Transverse colon (tissue), 4 donors: ENCODE measurements around the gene OSTC. TPM values are rescaled to one million over a fixed set of nuclear protein-coding genes. Genes with fewer than 3 reads are reported as not detected.

Experiments used
- DNase-seq: peaks from one replicate; pipeline ENCODE4 v3.0.0-alpha.2; 2019
- H3K27ac ChIP-seq, 4 donors: fragments of 200-600 bp; sonication (generic); 2 replicates each; pipeline ENCODE4 v1.5.1; 2016 to 2018; ENCODE audit warnings: inconsistent platforms in 4 of 4
- H3K27me3 ChIP-seq: fragments of 200-600 bp; sonication (generic); 2 replicates; pipeline ENCODE4 v1.5.1; 2017; ENCODE audit warnings: inconsistent platforms
- H3K36me3 ChIP-seq, 4 donors: fragments of 200-600 bp; sonication (generic); 2 replicates each; pipeline ENCODE4 v1.5.1; 2017 to 2019; ENCODE audit warnings: inconsistent platforms in 4 of 4
- H3K4me1 ChIP-seq, 4 donors: fragments of 200-600 bp; sonication (generic); 2 replicates each; pipeline ENCODE4 v1.5.1; 2017 to 2020; ENCODE audit warnings: inconsistent platforms in 4 of 4
- H3K4me3 ChIP-seq, 4 donors: fragments of 200-600 bp; sonication (generic); 1 replicate in 1 of 4; 2 replicates in 3 of 4; pipeline versions ENCODE4 v1.5.1 to v1.6.1; 2017 to 2019; ENCODE audit warnings: inconsistent platforms in 4 of 4
- H3K9me3 ChIP-seq, 2 donors: fragments of 200-600 bp; sonication (generic); 2 replicates each; pipeline ENCODE4 v1.5.1; 2017 to 2019; ENCODE audit warnings: inconsistent platforms in 2 of 2
- EP300 ChIP-seq: sonication (generic); formaldehyde crosslinking; IDR thresholded peaks from one replicate; pipeline ENCODE4 v1.6.1; 2017; ENCODE audit warnings: antibody characterized with exemption, low read depth
- POLR2A ChIP-seq: fragments of 450-650 bp; IDR thresholded peaks from one replicate; pipeline ENCODE4 v1.6.1; 2016; ENCODE audit warnings: antibody characterized with exemption, mild to moderate bottlenecking, moderate library complexity
- POLR2AphosphoS5 ChIP-seq, 3 donors: sonication (generic); formaldehyde crosslinking; IDR thresholded peaks; one replicate each; pipeline ENCODE4 v1.6.1; 2016; ENCODE audit warnings: antibody characterized with exemption in 3 of 3
- WGBS, 2 donors: methylation state at CpG; one replicate each; pipeline ENCODE4 v1.1.5; 2018; ENCODE audit warnings: low coverage in 1 of 2; 5-methylcytosine and 5-hydroxymethylcytosine counted together
- in situ Hi-C, 4 donors: fragments of 200-750 bp; cut with MboI; loops; one replicate each; pipeline versions ENCODE4 v1.15.0 to v1.15.1; 2017; ENCODE audit warnings: low sequenced_read_pairs in 3 of 4, low pct_ligation_motif_present in 1 of 4, low pct_unique_long_range_greater_than_20kb in 1 of 4
- intact Hi-C: fragments of 100-400 bp; cut with DNase I; formaldehyde crosslinking; loops from one replicate; pipeline ENCODE4 v1.15.1; 2023; ENCODE audit warnings: low total_unique reads
- small RNA-seq, 4 donors: library from RNA; depleted of rRNA; stranded (forward); fragments of <200 nt; gene quantifications; one replicate each; pipeline ENCODE3, GENCODE V24; 2016
- total RNA-seq, 4 donors: library from RNA; depleted of rRNA; stranded (reverse); fragments of >200 nt; gene quantifications; one replicate each; pipeline ENCODE4 v1.1.0, GENCODE V29; 2016
- TF ChIP-seq, protein P1 (sequence below), 5 experiments: fragments of 200-600 bp in 3 of 5; fragments of 450-650 bp in 2 of 5; sonication (generic) in 3 of 5; IDR thresholded peaks; 1 replicate in 2 of 5; 2 replicates in 3 of 5; pipeline ENCODE4 v1.5.1; 2016 to 2017; ENCODE audit warnings: antibody characterized with exemption in 5 of 5, inconsistent platforms in 3 of 5, mild to moderate bottlenecking in 2 of 5, moderate library complexity in 1 of 5

Gene OSTC
- total RNA-seq, 4 donors from 2014 or later = 45.4 to 56.5 (median 51.6) TPM

- no peaks in the 10 kb centered on the region for H3K9me3 ChIP-seq
- H3K36me3 ChIP-seq = no peaks in the 10 kb centered on the region
- in situ Hi-C loops (no loop called here), intact Hi-C loops (no loop called here)
- no peak for DNase-seq
- no peaks in the 10 kb centered on the region for H3K4me1 ChIP-seq
- H3K27me3 ChIP-seq = no peaks in the 10 kb centered on the region
- no peak overlapping the region for H3K27ac ChIP-seq
- H3K4me3 ChIP-seq = no peak overlapping the region
- WGBS, 2 donors = 64 to 69% methylated on average over 2 of the region's 2 CpGs
- TF ChIP-seq EP300 (no peak), POLR2AphosphoS5 (IDR thresholded peaks at IDR 0.05) (no peak), POLR2A (no peak)
- TF ChIP-seq, protein P1, sequence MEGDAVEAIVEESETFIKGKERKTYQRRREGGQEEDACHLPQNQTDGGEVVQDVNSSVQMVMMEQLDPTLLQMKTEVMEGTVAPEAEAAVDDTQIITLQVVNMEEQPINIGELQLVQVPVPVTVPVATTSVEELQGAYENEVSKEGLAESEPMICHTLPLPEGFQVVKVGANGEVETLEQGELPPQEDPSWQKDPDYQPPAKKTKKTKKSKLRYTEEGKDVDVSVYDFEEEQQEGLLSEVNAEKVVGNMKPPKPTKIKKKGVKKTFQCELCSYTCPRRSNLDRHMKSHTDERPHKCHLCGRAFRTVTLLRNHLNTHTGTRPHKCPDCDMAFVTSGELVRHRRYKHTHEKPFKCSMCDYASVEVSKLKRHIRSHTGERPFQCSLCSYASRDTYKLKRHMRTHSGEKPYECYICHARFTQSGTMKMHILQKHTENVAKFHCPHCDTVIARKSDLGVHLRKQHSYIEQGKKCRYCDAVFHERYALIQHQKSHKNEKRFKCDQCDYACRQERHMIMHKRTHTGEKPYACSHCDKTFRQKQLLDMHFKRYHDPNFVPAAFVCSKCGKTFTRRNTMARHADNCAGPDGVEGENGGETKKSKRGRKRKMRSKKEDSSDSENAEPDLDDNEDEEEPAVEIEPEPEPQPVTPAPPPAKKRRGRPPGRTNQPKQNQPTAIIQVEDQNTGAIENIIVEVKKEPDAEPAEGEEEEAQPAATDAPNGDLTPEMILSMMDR (IDR thresholded peaks at IDR 0.05) = no peak
Measured at GRCh38 chr4:108717386-108717785, 67.0 kb downstream of the OSTC start.

Small RNA genes within 50 kb of the gene (small RNA-seq; reads per million reads assigned to genes)
- gene RNU6-431P = 0 reads per million in 4 donors

Other genes with a start within 250 kb of the OSTC start
- 100 to 1,000 TPM; 232 to 594 (median 443) TPM for gene RPL34, start 30.0 kb upstream of the OSTC start, total RNA-seq
- gene ETNPPL, start 112.5 kb downstream of the OSTC start, total RNA-seq = not detected